ENCODE results near the gene C2CD5.
"Not testable (repeated sequence)": the region's sequence is repeated elsewhere in the genome, so short reads cannot be mapped to it uniquely, and the experiment has no call there.

C2CD5 gene

GRCh38 chr12:22536346-22536945 lies 7.9 kb downstream of the C2CD5 start:
- no peak for DNase-seq

GRCh38 chr12:22535478-22535877 lies 8.9 kb downstream of the C2CD5 start:
- DNase-seq: no peak

- no peak for DNase-seq
Measured at GRCh38 chr12:22535038-22535437, 9.3 kb downstream of the C2CD5 start.

GRCh38 chr12:22533155-22533554 lies 11.2 kb downstream of the C2CD5 start:
- no peak for DNase-seq

- no peak for DNase-seq
Measured at GRCh38 chr12:22532317-22532716, 12.0 kb downstream of the C2CD5 start.

GRCh38 chr12:22531205-22531604 lies 13.1 kb downstream of the C2CD5 start:
- no peak for DNase-seq

- DNase-seq: no peak
Measured at GRCh38 chr12:22529281-22530060, 14.9 kb downstream of the C2CD5 start.

GRCh38 chr12:22527999-22528398 lies 16.3 kb downstream of the C2CD5 start:
- no peak for DNase-seq

- no peak for DNase-seq
Measured at GRCh38 chr12:22526836-22527235, 17.5 kb downstream of the C2CD5 start.

GRCh38 chr12:22525426-22525825 lies 18.9 kb downstream of the C2CD5 start:
- DNase-seq: no peak

GRCh38 chr12:22518998-22519397 lies 25.3 kb downstream of the C2CD5 start:
- DNase-seq: no peak

- no peak for DNase-seq
Measured at GRCh38 chr12:22518060-22518719, 26.2 kb downstream of the C2CD5 start.

- no peak for DNase-seq
Measured at GRCh38 chr12:22514875-22515274, 29.5 kb downstream of the C2CD5 start.

- DNase-seq: no peak
Measured at GRCh38 chr12:22505826-22506225, 38.5 kb downstream of the C2CD5 start.

- no peak for DNase-seq
Measured at GRCh38 chr12:22500100-22500499, 44.2 kb downstream of the C2CD5 start.

- no peak for DNase-seq
Measured at GRCh38 chr12:22499445-22499844, 44.9 kb downstream of the C2CD5 start.

- no peak for DNase-seq
Measured at GRCh38 chr12:22494319-22494718, 50.0 kb downstream of the C2CD5 start.

- no peak for DNase-seq
Measured at GRCh38 chr12:22491034-22491433, 53.3 kb downstream of the C2CD5 start.

GRCh38 chr12:22488478-22488877 lies 55.9 kb downstream of the C2CD5 start:
- no peak for DNase-seq

- not testable (repeated sequence) for DNase-seq
Measured at GRCh38 chr12:22487683-22488082, 56.7 kb downstream of the C2CD5 start.

- DNase-seq: no peak
Measured at GRCh38 chr12:22481547-22482104, 62.7 kb downstream of the C2CD5 start.

- not testable (repeated sequence) for DNase-seq
Measured at GRCh38 chr12:22480814-22481213, 63.5 kb downstream of the C2CD5 start.

GRCh38 chr12:22480016-22480415 lies 64.3 kb downstream of the C2CD5 start:
- DNase-seq: no peak

- DNase-seq: no peak
Measured at GRCh38 chr12:22477894-22478287, 66.5 kb downstream of the C2CD5 start.

All from stimulated activated CD4-positive, alpha-beta T cell treated with anti-CD3 and anti-CD28 coated beads, Interleukin-15, amount 100 ng/mL, for 24 hours (primary cell).